HG03520 (cell line): ENCODE results near the gene MED12L.
"Not testable (repeated sequence)": the region's sequence is repeated elsewhere in the genome, so short reads cannot be mapped to it uniquely, and the experiment has no call there.

Experiments
- ATAC-seq: cut with Tn5 transposase; IDR thresholded peaks from one replicate; pipeline ENCODE4 v1.9.1; 2021; ENCODE audit warnings: mild to moderate bottlenecking, moderate library complexity; ENCODE audit not compliant: unreplicated experiment

The MED12L gene

DNA sequence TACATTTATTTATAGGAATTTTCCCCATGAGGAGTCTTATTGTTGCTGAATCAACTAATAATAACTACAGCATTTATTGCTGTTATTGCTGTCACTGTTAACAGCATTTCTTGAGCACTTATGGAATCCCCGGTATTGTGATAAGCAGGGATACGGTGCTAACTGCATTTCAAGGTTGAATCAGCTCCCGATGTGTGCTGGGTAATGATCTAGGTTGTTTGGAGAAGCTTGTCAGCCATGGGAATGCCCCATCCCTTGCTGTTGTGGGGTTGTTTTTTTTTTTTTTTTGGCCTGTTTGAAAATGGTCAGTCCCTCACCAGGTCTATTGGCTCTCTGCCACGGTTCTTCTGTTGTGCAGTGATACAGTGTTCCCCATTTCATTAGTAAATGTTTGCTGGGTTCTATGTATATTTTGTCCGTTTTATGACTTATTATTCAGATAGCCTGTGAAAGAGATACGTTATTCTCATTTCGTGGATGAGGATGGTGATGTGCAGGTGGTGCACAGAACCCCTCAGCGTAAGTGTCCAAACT, 48.5 kb downstream of the MED12L start:
- ATAC-seq: no peak

DNA sequence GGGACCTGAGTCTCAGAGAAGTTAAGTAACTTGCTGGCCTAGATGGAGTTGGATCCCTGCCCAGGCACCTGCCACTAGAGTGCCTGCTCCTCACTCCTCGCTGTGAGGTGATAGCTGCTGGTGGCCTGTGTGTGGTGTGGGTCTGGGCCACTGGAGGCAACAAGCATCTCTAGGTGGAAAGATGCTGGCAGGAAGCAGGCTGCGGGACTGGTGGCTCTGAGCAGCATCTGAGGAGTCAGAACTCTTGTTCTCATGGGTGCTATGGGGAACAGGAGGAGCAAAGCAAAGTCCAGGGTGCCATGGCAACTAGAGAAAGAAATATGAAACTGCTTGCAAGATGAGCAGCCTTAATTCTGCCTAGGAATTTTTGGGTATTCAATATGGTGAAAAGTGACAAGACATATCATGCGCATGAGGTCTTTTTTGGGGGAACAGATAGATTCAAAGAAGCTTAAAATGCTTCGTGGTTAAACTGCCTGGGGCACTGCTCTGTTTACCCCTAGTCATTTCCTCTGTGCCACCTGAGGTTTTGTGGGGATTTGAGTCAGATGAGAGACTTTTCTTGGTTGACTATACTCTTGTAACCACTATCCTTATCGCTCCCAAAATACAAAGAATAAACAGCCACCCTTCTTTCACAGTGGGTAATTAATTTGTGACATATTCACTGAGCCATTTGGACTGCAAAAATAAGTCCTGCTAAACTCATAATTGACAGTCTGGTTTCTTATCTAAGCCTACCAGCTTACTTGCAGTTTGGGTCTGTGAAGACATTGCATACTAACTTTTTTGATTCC, 50.3 kb downstream of the MED12L start:
- peak; percentile 47 for ATAC-seq

DNA sequence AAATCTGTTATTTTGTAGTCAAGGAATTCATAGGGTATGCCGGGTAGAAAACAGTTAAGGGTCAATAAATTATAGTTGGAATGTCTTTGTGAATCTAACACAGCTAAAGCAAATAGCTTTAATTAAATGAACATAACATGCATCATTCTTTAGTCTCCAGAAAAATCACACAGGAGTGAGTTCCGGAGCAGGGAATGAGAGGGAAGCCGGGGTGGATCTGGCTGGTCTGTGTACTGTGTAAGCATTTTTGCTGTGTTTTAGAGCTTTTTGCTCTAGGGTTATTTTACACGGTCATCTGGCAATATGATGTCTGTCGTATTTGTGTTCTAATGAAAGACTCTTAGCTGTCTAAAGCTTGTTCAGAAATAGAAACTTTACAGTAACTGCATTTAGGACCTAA, 57.5 kb downstream of the MED12L start:
- ATAC-seq: no peak

DNA sequence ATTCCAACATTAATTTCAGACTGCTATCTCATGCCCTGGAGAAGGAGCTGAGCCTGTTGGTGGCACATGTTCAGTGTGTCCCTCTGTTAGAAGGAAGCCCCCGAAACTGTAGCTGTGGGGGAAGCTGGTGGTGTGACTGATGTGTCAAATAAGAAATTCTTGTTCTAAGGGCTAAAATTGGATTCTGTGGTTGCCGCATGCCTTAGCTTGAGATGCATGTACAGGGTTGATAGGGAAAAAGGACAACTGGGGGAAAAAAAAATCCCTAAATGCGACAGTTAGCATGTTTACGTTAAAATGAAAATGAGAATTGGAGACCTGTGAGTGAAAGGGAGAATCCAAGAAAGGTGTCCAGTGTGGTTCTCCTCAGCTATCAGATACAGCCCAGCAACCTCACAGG, 58.6 kb downstream of the MED12L start:
- ATAC-seq: no peak

DNA sequence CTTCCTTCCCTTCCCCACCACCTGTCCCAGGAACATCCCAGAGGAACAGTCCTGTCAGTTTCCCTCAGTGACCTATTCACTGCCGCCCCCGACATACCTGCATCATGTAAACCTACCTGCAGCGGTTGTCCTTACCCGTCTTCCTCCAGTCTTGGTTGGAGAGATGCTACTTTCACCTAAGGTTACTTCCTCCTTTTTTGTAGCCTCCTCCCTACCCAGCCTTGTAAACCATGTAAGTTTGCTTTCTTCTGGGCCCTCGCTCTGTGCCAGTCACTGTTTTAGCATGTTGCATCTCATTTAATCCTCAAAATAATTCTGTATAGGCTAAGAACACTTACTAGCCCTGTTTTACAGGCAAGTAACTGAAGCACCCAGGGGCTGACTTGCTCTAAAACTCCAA, 59.3 kb downstream of the MED12L start:
- no peak for ATAC-seq

DNA sequence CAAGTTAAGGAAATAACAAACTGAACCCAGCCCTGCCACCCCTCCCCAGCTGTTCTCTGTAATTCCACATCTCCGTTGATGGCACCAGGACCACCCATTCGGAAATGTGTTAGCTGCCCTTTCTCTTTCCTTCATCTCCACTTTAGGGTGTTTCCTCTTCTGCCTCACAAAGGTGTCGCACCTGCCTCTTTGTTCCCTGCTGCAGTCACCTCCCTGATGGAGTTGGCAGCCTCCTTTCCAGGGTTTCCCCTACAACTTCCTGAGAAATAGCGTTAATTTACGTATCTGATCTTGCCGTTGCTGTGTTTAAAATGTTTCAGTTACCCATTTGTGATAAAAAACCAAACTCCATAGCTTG, 60.2 kb downstream of the MED12L start:
- no peak for ATAC-seq

DNA sequence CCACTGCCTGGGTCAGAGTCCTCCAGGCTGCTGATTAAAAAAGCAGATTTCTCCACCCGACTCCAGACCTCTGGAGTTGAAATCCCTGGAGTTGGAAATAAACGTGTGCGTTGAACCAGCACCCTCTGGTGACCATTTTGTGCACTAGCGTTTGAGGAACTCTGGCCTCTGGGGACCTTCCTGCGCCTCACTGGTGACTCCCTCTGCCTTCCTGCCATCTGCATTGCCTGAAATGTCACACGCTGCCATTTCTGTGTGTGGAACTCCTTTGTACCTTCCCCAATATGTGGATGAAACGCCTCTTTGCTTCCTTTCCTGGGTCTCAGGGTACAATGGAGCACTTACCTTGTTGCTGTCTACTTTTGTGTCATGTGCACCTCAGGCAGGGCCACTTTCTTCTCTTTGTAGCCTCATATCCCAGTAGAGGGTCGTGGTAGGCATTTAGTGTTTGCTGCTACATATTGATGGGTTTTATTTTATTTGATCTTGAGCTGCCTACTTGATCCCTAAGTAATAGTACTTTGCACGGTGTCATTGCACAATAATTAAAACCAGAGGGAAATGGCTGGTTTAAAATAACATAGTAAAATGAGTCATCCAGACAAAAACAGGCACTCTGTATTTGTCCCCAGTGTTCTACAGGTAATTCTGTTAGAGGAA, 60.7 kb downstream of the MED12L start:
- peak; percentile 86 for ATAC-seq

DNA sequence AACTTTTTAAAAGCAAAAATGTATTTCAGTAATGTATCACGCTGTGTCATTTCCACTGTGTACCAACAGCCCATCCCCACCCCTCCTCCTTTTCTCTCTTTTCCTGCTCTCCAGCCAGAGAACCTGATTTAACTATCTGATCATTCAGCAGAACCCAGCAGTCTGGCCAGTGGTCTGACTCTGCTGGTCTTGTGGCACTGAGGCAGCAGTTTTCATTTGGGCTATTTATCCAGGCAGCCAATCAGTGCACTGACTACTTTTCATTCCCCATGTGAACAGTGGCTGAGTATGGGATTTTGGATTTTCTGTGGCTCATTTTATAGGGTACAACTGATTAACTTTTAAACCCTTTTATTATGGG, 61.2 kb downstream of the MED12L start:
- ATAC-seq: no peak

DNA sequence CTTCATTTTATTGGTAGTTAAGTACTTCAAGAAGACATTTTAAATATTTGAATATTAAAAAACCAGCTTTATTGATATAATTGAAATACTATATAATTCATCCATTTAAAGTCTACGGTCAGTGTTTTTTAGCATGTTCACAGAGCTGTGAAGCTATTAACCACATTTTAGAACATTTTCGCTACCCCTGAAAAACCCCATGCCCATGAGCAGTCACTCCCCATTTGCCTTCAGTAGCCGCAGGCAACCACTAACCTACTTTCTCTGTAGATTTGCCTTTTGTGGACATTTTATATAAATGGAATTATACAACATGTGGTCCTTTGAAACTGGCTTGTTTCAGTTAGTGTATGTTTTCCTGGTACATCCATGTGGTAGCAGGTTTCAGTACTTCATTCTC, 61.8 kb downstream of the MED12L start:
- ATAC-seq: no peak

DNA sequence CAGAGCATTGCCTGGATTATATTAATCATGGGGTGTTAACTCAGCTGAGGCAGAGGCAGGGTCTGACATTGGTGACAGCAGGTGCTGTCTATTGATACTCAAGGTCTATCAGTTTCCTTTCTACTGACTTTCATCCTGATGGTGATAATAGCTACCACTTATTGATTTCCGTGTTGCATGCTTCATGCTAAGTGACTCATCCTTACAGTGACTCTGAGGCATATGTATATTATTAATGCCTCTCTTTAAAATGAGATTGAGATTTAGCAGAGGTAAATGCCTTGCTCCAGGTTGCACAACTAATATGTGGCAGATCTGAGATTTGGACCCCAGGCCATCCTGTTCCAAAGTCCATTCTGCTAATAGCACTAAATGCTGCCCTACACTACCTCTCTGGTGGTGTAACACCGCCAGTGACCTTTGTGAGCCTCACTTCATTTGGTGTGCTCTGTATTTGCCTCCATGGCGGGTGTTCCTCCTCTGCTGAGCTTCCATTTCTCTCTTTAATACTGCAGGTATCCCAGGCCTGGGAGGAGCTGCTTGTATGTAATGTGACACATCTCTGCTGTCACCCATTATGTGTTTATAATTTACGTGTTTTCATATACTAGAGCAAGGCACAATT, 67.1 kb downstream of the MED12L start:
- ATAC-seq: no peak

DNA sequence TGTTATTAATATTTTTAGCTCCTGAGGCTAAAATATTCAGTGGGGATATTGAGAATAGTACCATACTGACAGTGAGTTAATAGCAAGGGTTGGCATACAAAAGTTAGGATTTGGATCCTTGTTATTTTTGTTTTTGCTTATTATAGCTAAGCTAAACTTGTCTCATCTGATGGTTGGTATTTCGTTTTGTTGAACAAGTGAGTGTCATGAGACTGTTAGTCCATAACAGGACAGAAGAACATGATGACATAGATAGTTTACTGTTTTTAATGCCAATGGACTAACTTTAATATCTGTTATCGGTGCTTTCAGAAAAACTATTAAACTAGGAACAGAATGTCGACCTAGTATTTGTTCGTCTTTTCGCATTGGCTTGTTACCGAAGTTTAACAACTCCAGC, 69.1 kb downstream of the MED12L start:
- ATAC-seq: no peak

DNA sequence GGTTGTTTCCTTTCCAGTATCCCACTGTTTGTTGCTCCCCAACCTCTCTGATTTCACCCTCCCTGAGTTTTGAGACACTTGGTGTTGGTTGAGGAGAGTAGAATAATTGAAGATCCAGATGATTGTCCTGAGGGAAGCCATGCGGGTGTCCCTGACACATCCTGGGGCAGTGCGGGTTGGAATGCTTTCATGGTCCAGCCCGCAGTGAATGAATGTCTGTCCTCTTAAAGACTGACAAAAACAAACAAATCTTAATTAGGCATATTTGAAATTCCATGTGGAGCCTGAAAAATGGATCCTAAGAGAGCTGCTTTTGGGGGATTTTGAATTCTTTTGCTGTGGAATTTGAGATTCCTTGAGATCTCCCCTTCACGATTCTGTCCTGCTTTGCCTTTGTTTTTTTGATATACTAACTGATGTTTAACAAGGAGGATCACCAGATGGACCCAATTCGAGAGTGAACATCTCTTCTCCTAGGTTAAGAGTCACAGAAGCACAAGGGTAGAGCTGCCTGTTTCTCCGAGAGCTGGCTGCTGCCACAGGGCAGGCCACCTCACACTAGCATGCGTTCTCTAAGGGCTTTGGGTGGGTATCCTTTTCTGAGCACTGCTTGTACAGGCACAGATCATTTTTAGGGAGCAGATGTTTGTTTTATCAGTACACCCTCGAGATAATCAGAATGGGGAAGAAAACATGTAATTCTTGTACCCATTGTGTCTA, 70.1 kb downstream of the MED12L start:
- ATAC-seq: no peak

DNA sequence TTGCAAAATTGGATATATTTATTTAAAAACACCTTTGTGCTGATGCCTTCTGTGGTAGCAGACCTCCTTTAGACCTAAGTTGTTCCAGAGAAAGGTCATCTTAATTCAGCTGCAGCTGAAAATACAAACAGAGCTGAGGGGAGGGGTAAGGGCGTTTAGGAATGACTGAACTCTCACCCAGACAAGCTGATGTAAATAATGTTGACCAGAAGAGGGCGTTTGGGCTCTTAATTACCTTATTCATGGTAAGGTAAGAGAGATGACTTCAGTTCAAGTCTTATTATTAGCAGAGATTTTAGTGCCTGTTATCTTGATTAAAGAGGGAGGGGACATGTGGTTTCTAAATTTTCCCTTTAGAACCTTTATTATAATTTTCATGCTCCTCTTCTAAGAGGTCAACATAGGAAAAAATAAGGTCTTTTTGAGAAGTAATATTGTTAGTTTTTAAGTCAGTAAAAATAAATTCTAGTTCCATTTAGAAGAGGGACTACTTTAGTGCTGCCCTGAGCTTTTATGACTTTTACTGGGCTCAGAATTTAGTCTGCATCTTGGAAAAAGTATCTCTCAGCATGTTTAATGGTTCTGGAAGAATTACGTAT, 71.3 kb downstream of the MED12L start:
- ATAC-seq: peak; percentile 67

DNA sequence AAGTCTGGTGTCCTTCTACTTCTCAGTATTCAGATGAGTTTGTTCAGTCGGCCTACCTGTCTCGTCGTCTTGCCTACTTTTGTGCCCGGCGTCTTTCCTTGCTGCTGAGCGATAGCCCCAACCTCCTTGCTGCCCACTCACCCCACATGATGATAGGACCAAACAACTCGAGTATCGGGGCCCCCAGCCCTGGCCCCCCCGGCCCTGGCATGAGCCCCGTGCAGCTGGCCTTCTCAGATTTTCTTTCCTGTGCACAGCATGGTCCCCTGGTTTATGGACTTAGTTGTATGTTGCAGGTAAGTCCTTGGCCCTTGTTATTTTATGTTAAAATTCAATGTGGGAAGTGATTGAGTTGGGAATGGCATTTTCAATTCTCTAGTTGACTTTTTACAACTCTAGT, 74.3 kb downstream of the MED12L start:
- ATAC-seq: no peak

DNA sequence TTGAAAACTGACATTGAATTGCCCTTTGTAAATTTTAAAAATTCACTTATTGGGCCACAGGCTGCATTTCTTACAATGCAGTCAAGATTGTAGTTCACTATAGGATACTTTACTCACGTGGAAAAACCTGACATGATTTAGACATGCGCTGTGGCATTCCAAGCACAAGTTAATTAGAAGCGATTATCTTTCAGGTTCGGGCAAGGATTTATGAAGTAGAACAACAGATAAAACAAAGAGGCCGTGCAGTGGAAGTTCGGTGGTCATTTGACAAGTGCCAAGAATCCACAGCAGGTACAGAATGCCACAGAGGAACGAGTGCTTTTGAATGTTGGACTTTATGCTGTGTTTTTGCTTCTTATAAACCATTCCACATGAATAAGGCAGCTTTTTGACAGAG, 79.8 kb downstream of the MED12L start:
- no peak for ATAC-seq

DNA sequence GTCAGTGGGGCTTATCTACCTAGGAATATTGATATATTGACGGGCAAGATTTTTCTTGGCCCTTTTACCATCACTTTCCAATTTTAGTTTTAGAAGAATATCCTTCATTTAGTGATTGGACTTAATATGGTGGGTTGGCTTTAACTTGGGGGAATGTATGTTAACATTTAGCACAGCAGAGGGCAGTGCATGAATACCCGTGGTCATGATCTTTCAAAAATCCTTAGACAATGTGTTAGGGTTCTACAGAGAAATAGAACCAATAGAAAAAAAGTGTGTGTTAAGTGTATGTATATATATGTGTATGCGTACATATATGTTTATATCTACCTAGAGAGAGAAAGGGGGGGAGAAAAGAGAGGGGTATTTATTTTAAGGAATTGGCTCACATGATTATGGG, 80.7 kb downstream of the MED12L start:
- no peak for ATAC-seq

DNA sequence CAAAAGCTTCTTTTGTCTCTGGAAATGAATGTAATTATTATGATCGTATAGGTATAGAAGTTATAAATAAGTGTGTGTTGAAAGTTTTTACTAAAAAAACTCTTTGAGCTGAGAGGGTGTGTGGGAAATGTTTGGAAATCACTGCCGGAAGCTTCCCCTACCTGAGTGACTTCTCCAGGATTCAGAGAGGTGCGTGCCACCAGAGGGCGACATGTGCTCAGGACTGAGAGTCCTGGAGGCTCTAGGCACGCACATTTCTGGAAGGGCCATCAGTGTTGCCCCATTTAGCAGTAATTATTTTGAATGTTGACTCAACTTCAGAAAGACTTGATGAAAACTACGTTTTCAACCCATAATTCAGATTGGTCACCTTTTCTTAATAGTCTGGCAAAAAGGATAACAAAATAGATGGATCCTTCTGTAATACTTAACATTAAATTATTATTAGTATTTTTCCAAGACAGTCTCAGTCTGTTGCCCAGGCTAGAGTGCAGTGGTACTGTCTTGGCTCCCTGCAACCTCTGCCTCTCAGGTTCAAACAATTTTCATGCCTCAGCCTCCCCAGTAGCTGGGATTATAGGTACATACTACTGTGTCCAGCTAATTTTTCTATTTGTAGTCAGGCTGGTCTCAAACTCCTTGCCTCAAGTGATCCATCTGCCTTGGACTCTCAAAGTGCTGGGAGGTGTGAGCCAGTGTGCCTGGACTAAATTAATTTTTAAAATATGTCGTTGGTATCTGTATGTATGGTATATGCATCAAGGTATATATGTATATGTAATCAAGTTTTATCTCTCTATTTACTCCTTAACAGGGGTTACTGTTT, 83.0 kb downstream of the MED12L start:
- ATAC-seq: peak; percentile 59

DNA sequence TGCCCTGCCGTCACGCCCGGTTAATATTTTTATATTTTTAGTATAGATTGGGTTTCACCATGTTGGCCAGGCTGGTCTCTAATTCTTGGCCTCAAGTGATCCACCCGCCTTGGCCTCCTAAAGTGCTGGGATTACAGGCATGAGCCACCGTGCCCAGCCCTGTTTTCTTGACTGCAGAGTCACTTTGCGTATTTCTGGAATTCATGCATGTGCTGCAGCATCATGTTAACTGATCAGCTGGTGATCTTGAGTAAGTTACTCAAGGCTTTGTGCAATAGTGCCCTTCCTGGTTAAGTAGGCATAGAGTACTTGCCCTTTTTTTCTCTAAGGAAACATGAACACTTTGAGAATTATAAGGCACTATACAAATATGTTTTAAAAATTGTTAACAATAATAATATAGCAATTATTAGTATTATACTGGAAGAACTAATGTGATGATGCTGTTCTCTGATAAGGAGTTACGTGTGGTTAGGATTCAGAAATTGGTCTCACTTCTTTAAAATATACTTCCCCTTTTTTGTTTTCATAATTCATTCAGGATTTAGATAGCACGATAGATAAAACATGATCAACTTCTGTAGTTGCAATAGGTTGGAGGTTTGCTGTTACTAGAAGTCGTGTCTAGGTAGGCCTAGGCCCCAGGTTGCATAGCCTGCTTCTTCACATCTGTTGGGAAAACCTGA, 83.9 kb downstream of the MED12L start:
- peak; percentile 55 for ATAC-seq

DNA sequence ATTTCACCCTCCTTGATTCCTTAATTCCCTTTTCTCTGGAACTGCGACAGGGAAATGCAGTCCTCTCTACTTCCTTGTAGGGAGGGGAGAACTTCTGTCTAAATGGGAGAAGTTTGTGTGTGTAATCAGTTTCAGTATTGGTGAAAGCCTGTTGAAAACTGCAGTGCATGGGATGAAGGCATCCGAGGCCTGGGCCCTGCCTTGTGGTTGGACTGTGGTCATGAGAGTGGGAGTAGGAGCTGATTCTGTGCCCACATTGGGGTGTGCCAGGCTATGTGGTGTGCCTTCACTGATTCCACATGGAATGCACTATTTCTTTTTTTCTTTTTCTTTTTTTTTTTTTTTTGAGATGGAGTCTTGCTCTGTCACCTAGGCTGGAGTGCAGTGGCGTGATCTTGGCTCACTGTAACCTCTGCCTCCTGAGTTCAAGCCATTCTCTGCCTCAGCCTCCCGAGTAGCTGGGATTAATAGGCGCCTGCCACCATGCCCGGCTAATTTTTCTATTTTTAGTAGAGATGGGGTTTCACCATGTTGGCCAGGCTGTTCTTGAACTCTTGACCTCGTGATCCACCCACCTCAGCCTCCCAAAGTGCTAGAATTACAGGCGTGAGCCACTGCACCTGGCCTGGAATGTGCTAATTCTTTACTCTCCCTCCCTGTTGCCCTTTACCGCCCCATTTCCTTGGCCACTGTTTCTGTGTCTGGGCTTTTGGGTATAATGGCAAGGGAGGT, 84.7 kb downstream of the MED12L start:
- not testable (repeated sequence) for ATAC-seq
